Hepatocyte (in vitro differentiated cells): ENCODE measurements around the gene GSC. TPM values are rescaled to one million over a fixed set of nuclear protein-coding genes. Genes with fewer than 3 reads are reported as not detected.

ENCODE experiments used
- DNase-seq: peaks from one replicate; pipeline ENCODE4 v3.0.0-alpha.2; 2016; ENCODE audit warnings: low spot score
- H2AFZ ChIP-seq: fragments of 200-600 bp; sonication (generic); 2 replicates; pipeline ENCODE4 v1.6.0; 2016; ENCODE audit warnings: antibody characterized with exemption, mild to moderate bottlenecking
- H3K27ac ChIP-seq: fragments of 200-600 bp; sonication (generic); 2 replicates; pipeline ENCODE4 v1.5.1; 2016; ENCODE audit warnings: mild to moderate bottlenecking
- H3K27me3 ChIP-seq: fragments of 200-600 bp; sonication (generic); 2 replicates; pipeline ENCODE4 v1.6.1; 2016
- H3K36me3 ChIP-seq: fragments of 200-600 bp; sonication (generic); replicated peaks from 2 replicates; pipeline ENCODE4 v1.5.1; 2016; ENCODE audit warnings: low read depth; ENCODE audit not compliant: insufficient read depth
- H3K4me1 ChIP-seq: fragments of 200-600 bp; sonication (generic); 2 replicates; pipeline ENCODE4 v1.5.1; 2016; ENCODE audit warnings: mild to moderate bottlenecking, moderate library complexity; ENCODE audit not compliant: insufficient read depth
- H3K4me2 ChIP-seq: fragments of 200-600 bp; sonication (generic); 2 replicates; pipeline ENCODE4 v1.6.0; 2016
- H3K4me3 ChIP-seq: fragments of 200-600 bp; sonication (generic); 2 replicates; pipeline ENCODE4 v1.5.1; 2016; ENCODE audit warnings: mild to moderate bottlenecking
- H3K79me2 ChIP-seq: fragments of 200-600 bp; sonication (generic); 2 replicates; pipeline ENCODE4 v1.6.0; 2017; ENCODE audit warnings: mild to moderate bottlenecking
- H3K9me2 ChIP-seq: fragments of 200-600 bp; sonication (generic); replicated peaks from 2 replicates; pipeline ENCODE4 v1.6.0; 2017; ENCODE audit warnings: mild to moderate bottlenecking; ENCODE audit not compliant: insufficient read depth
- H3K9me3 ChIP-seq: fragments of 200-600 bp; sonication (generic); 2 replicates; pipeline ENCODE4 v1.5.1; 2016; ENCODE audit warnings: low read depth, mild to moderate bottlenecking
- H4K20me1 ChIP-seq: fragments of 200-600 bp; sonication (generic); 2 replicates; pipeline ENCODE4 v1.6.0; 2016; ENCODE audit warnings: mild to moderate bottlenecking; ENCODE audit not compliant: insufficient read depth, poor library complexity, severe bottlenecking
- EZH2 ChIP-seq: fragments of 200-600 bp; sonication (generic); IDR thresholded peaks from 2 replicates; pipeline ENCODE4 v1.6.1; 2016; ENCODE audit warnings: antibody characterized with exemption, mild to moderate bottlenecking, borderline replicate concordance
- EZH2phosphoT487 ChIP-seq: fragments of 200-600 bp; sonication (generic); IDR thresholded peaks from one replicate; pipeline ENCODE4 v1.6.1; 2018; ENCODE audit warnings: antibody characterized with exemption, mild to moderate bottlenecking, low read depth, moderate library complexity; ENCODE audit not compliant: unreplicated experiment, severe bottlenecking
- WGBS: methylation state at CpG from one replicate; pipeline ENCODE4 v1.1.6; 2016; ENCODE audit warnings: low lambda C conversion rate; ENCODE audit errors: missing lambda C conversion rate; 5-methylcytosine and 5-hydroxymethylcytosine counted together
- polyA plus RNA-seq: library from polyadenylated mRNA; unstranded; fragments of >200 nt; fragmentation: Nextera tagmentation; extraction: Ambion mirVana; gene quantifications from 2 replicates; pipeline ENCODE4 v1.2.1, GENCODE V29; 2016
- total RNA-seq: library from RNA; depleted of rRNA; stranded (reverse); fragments of >200 nt; gene quantifications from 2 replicates; pipeline ENCODE4 v1.2.3, GENCODE V29; 2014
- TF ChIP-seq, protein P1 (sequence below): fragments of 200-600 bp; sonication (generic); IDR thresholded peaks from 2 replicates; pipeline ENCODE4 v1.5.1; 2016; ENCODE audit warnings: antibody characterized with exemption, mild to moderate bottlenecking; ENCODE audit not compliant: poor library complexity

GSC gene
- total and polyA plus RNA-seq, 2 experiments from 2014 or later: 0.17 to 0.30 TPM

DNA sequence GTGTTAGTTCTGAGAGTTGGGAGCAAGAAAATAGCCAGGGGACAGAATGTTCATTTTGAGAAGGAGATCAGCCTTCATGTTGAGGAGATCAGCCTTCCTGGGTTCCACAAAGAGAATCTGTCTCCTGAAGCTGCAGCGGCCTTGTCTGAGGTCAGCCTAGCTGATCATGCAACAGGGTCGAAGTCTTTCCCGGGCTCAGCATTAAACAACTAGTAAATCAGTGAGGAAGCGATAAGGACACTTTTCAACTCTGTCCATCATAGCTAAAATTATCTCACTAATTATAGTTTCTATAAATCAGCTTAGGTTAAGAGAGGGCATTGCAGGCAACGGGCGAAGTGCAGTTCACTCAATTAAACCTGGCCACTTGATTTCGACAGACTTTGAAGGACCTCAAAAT, 7.5 kb downstream of the GSC start:
- no peak overlapping the region for H3K4me2 ChIP-seq
- no peak overlapping the region for H2AFZ ChIP-seq
- peaks cover 66% of the 10 kb centered on the region for H3K27me3 ChIP-seq
- H3K9me2 ChIP-seq: no peaks in the 10 kb centered on the region
- 76% methylated on average over 7 of the region's 7 CpGs for WGBS
- no peaks in the 10 kb centered on the region for H4K20me1 ChIP-seq
- TF ChIP-seq EZH2 (no peak), EZH2phosphoT487 (no peak)
- TF ChIP-seq, protein P1, sequence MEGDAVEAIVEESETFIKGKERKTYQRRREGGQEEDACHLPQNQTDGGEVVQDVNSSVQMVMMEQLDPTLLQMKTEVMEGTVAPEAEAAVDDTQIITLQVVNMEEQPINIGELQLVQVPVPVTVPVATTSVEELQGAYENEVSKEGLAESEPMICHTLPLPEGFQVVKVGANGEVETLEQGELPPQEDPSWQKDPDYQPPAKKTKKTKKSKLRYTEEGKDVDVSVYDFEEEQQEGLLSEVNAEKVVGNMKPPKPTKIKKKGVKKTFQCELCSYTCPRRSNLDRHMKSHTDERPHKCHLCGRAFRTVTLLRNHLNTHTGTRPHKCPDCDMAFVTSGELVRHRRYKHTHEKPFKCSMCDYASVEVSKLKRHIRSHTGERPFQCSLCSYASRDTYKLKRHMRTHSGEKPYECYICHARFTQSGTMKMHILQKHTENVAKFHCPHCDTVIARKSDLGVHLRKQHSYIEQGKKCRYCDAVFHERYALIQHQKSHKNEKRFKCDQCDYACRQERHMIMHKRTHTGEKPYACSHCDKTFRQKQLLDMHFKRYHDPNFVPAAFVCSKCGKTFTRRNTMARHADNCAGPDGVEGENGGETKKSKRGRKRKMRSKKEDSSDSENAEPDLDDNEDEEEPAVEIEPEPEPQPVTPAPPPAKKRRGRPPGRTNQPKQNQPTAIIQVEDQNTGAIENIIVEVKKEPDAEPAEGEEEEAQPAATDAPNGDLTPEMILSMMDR: no peak
- no peak for DNase-seq
- H3K9me3 ChIP-seq: no peaks in the 10 kb centered on the region
- H3K4me1 ChIP-seq: no peaks in the 10 kb centered on the region
- H3K36me3 ChIP-seq: no peaks in the 10 kb centered on the region
- H3K79me2 ChIP-seq: no peaks in the 10 kb centered on the region
- H3K27ac ChIP-seq: no peak overlapping the region
- no peak overlapping the region for H3K4me3 ChIP-seq

DNA sequence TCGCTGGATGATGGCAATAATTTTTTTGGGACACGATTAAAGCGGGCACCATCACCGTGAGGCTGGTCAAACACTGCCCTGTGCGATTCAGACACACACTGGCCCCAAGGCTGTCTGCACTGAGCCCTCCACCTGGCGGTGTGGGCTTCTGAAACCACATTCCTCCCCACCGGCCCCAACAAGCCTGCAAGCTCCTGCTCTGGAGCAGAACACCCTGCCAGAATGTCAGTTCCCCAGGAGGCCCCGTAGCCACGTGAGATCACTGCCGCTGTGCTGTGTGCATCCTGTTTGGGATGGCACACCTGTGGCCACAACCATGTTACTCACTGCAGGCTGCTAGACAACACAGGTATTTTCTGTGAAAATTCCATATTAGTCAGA, 7.9 kb downstream of the GSC start:
- no peaks in the 10 kb centered on the region for H4K20me1 ChIP-seq
- no peaks in the 10 kb centered on the region for H3K79me2 ChIP-seq
- peaks cover 62% of the 10 kb centered on the region for H3K27me3 ChIP-seq
- TF ChIP-seq EZH2 (no peak), EZH2phosphoT487 (no peak)
- TF ChIP-seq, protein P1: no peak
- no peaks in the 10 kb centered on the region for H3K9me3 ChIP-seq
- 77% methylated on average over 10 of the region's 10 CpGs for WGBS
- no peak overlapping the region for H2AFZ ChIP-seq
- H3K4me3 ChIP-seq: no peak overlapping the region
- no peaks in the 10 kb centered on the region for H3K9me2 ChIP-seq
- H3K36me3 ChIP-seq: no peaks in the 10 kb centered on the region
- H3K27ac ChIP-seq: no peak overlapping the region
- no peak overlapping the region for H3K4me2 ChIP-seq
- no peaks in the 10 kb centered on the region for H3K4me1 ChIP-seq
- no peak for DNase-seq

DNA sequence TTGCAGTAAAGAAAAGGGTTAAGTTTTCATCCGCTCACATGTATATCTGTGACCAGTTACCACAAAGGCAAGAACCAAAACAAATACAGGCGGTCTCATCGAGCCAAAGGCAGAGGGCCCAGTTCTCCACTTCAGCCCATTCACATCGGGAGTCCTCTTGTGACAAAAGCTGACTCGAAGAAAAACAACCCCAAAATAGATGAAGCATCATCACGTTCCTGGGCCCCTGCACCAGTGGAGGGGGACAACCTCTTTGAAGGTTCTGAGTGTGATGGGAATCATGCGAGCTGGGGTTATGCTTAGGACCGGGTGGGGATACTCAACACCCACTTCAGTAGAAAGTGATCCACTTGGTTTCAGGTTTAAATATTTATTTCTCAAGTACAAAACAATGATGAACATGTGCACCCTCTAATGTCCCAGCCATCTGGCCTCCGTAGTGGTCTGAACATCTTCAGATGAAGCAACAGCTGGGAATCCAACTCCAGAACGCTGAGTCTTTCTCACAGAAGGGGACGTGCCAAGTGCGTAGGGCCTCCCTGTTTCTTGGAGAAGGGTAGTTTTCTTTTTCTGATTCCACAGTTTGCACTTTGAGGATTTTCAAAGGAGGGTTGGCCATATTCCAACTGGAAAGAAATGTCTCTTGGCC, 8.4 kb downstream of the GSC start:
- H3K9me3 ChIP-seq: no peaks in the 10 kb centered on the region
- 88% methylated on average over 12 of the region's 12 CpGs for WGBS
- DNase-seq: no peak
- no peaks in the 10 kb centered on the region for H4K20me1 ChIP-seq
- H3K27me3 ChIP-seq: peaks cover 57% of the 10 kb centered on the region
- no peaks in the 10 kb centered on the region for H3K79me2 ChIP-seq
- H3K4me3 ChIP-seq: no peak overlapping the region
- H3K4me1 ChIP-seq: no peaks in the 10 kb centered on the region
- H3K36me3 ChIP-seq: no peaks in the 10 kb centered on the region
- no peak overlapping the region for H2AFZ ChIP-seq
- TF ChIP-seq EZH2 (no peak), EZH2phosphoT487 (no peak)
- TF ChIP-seq, protein P1: no peak
- no peaks in the 10 kb centered on the region for H3K9me2 ChIP-seq
- no peak overlapping the region for H3K27ac ChIP-seq
- H3K4me2 ChIP-seq: no peak overlapping the region
